ENCODE data around the gene STAT6. TPM values are rescaled to one million over a fixed set of nuclear protein-coding genes. Genes with fewer than 3 reads are reported as not detected.
A peak's percentile ranks its signal among the peaks of the same experiment; 100 is the strongest.

STAT6 gene
- total RNA-seq, 1 experiment from 2014 or later, result 44.4 TPM

- H3K79me1 ChIP-seq (ENCODE audit: insufficient read depth, low read depth, low read length, poor library complexity, severe bottlenecking), result no peaks in the 10 kb centered on the region
- H3T11ph ChIP-seq (ENCODE audit: low read length), result no peak overlapping the region
- no CpG with 5 or more reads among the region's 2 CpGs for WGBS (ENCODE audit: extremely low coverage, insufficient read length, low lambda C conversion rate)
- H3K14ac ChIP-seq (ENCODE audit: insufficient read depth, low read length), result no peak overlapping the region
- no peak overlapping the region for H3K9ac ChIP-seq (ENCODE audit: extremely low read depth, insufficient read length, low read length)
- no peaks in the 10 kb centered on the region for H3K23me2 ChIP-seq (ENCODE audit: insufficient read length, low read depth, low read length, poor library complexity, severe bottlenecking)
- H4K20me1 ChIP-seq (ENCODE audit: control insufficient read depth, insufficient read depth, insufficient read length), result no peaks in the 10 kb centered on the region
- no peak overlapping the region for H4K5ac ChIP-seq (ENCODE audit: insufficient read length, low read depth, low read length)
- H3K56ac ChIP-seq (ENCODE audit: insufficient read length, low read depth, low read length), result no peak overlapping the region
- Mint-ChIP-seq H3K4me3 (no peak overlapping the region), H3K9me3 (peaks cover 0 to 2% of the 10 kb centered on the region in 2 experiments; a peak in 1 of 5 replicates), H3K36me3 (ENCODE audit: insufficient read depth in 1 of 3, low read depth in 3 of 3) (peaks cover 22 to 63% (median 62%) of the 10 kb centered on the region in 3 experiments; a peak in 6 of 7 replicates), H3K4me1 (peaks cover 4 to 10% of the 10 kb centered on the region in 2 experiments), H3K27ac (peak overlapping the region in 1 of 3 experiments; percentile 6; a peak in 1 of 7 replicates), H3K27me3 (ENCODE audit: low read depth) (no peaks in the 10 kb centered on the region)
- no peak overlapping the region for H3K4ac ChIP-seq (ENCODE audit: low read depth, low read length)
- DNase-seq, result no peak
- H3K79me2 ChIP-seq (ENCODE audit: insufficient read depth, low read length), result no peaks in the 10 kb centered on the region
- H2BK5ac ChIP-seq (ENCODE audit: insufficient read length, low read length), result no peak overlapping the region
- H3K27ac ChIP-seq (ENCODE audit: insufficient read length, low read depth, low read length), result no peak overlapping the region
- no peak overlapping the region for H3K4me2 ChIP-seq (ENCODE audit: insufficient read depth, insufficient read length, low read length)
- TF ChIP-seq, protein P1, sequence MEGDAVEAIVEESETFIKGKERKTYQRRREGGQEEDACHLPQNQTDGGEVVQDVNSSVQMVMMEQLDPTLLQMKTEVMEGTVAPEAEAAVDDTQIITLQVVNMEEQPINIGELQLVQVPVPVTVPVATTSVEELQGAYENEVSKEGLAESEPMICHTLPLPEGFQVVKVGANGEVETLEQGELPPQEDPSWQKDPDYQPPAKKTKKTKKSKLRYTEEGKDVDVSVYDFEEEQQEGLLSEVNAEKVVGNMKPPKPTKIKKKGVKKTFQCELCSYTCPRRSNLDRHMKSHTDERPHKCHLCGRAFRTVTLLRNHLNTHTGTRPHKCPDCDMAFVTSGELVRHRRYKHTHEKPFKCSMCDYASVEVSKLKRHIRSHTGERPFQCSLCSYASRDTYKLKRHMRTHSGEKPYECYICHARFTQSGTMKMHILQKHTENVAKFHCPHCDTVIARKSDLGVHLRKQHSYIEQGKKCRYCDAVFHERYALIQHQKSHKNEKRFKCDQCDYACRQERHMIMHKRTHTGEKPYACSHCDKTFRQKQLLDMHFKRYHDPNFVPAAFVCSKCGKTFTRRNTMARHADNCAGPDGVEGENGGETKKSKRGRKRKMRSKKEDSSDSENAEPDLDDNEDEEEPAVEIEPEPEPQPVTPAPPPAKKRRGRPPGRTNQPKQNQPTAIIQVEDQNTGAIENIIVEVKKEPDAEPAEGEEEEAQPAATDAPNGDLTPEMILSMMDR (conservative IDR thresholded peaks at IDR 0.05), result no peak
- H3K18ac ChIP-seq (ENCODE audit: insufficient read length, low read depth, low read length), result no peak overlapping the region
- no peaks in the 10 kb centered on the region for H3K9me3 ChIP-seq (ENCODE audit: control insufficient read depth, low read depth, low read length)
- H2BK120ac ChIP-seq (ENCODE audit: low read depth, low read length, poor library complexity, severe bottlenecking), result no peak overlapping the region
- no peak overlapping the region for H2BK15ac ChIP-seq (ENCODE audit: low read depth, low read length)
- no peak overlapping the region for H2BK20ac ChIP-seq (ENCODE audit: low read depth, low read length, poor library complexity, severe bottlenecking)
- H3K4me1 ChIP-seq (ENCODE audit: insufficient read depth, low read length), result no peaks in the 10 kb centered on the region
- H4K91ac ChIP-seq (ENCODE audit: insufficient read length, low read depth, low read length), result no peak overlapping the region
- no peak overlapping the region for H4K8ac ChIP-seq (replicated peaks; ENCODE audit: insufficient read length, low read depth, low read length)
- no peak overlapping the region for H2AFZ ChIP-seq (ENCODE audit: low read length)
- H3K27me3 ChIP-seq (ENCODE audit: insufficient read depth, low read length), result no peaks in the 10 kb centered on the region
- no peak overlapping the region for H2BK12ac ChIP-seq (ENCODE audit: insufficient read length, low read depth, low read length)
- H2AK5ac ChIP-seq (ENCODE audit: insufficient read length, low read length), result no peak overlapping the region
- no peak overlapping the region for H3K23ac ChIP-seq (ENCODE audit: insufficient read length, low read depth, low read length)
Measured at GRCh38 chr12:57072661-57073060, 38.5 kb downstream of the STAT6 start.
